H9 (cell line): Measurements from ENCODE around the gene RPGRIP1L. TPM values are rescaled to one million over a fixed set of nuclear protein-coding genes. Genes with fewer than 3 reads are reported as not detected.

ENCODE experiments used
- DNase-seq: peaks from one replicate; pipeline ENCODE4 v3.0.0-alpha.2; 2017
- H2AFZ ChIP-seq: one replicate; pipeline ENCODE4 v1.6.1; 2013; ENCODE audit warnings: mild to moderate bottlenecking, low read length, control low read depth, moderate library complexity
- H2AK5ac ChIP-seq: 2 replicates; pipeline ENCODE4 v1.6.1; 2013; ENCODE audit warnings: low read length, control low read depth, mixed read lengths; ENCODE audit not compliant: insufficient read length
- H2BK120ac ChIP-seq: one replicate; pipeline ENCODE4 v1.6.1; 2013; ENCODE audit warnings: low read depth, mild to moderate bottlenecking, low read length, control low read depth, inconsistent platforms; ENCODE audit not compliant: poor library complexity, severe bottlenecking
- H2BK12ac ChIP-seq: 2 replicates; pipeline ENCODE4 v1.6.1; 2013; ENCODE audit warnings: low read length, control low read depth, mixed read lengths, low read depth; ENCODE audit not compliant: insufficient read length
- H2BK15ac ChIP-seq: 2 replicates; pipeline ENCODE4 v1.6.1; 2013; ENCODE audit warnings: low read depth, low read length, control low read depth
- H2BK20ac ChIP-seq: one replicate; pipeline ENCODE4 v1.6.1; 2013; ENCODE audit warnings: low read depth, mild to moderate bottlenecking, low read length, control low read depth, inconsistent platforms; ENCODE audit not compliant: poor library complexity, severe bottlenecking
- H2BK5ac ChIP-seq: 2 replicates; pipeline ENCODE4 v1.6.1; 2013; ENCODE audit warnings: low read length, control low read depth, mixed read lengths; ENCODE audit not compliant: insufficient read length
- H3K14ac ChIP-seq: 2 replicates; pipeline ENCODE4 v1.6.1; 2013; ENCODE audit warnings: low read length, control low read depth; ENCODE audit not compliant: insufficient read depth
- H3K18ac ChIP-seq: 2 replicates; pipeline ENCODE4 v1.6.1; 2013; ENCODE audit warnings: low read depth, mild to moderate bottlenecking, mixed read lengths, low read length, control low read depth; ENCODE audit not compliant: insufficient read length
- H3K23ac ChIP-seq: 2 replicates; pipeline ENCODE4 v1.6.1; 2013; ENCODE audit warnings: low read length, control low read depth, mixed read lengths, low read depth; ENCODE audit not compliant: insufficient read length
- H3K23me2 ChIP-seq: 2 replicates; pipeline ENCODE4 v1.6.1; 2013; ENCODE audit warnings: low read depth, mild to moderate bottlenecking, mixed read lengths, low read length, control low read depth; ENCODE audit not compliant: insufficient read length, poor library complexity, severe bottlenecking
- H3K27ac ChIP-seq: 2 replicates; pipeline ENCODE4 v1.5.1; 2013; ENCODE audit warnings: low read length, control low read depth, mixed read lengths, low read depth; ENCODE audit not compliant: insufficient read length
- H3K27me3 ChIP-seq: 2 replicates; pipeline ENCODE4 v1.6.1; 2013; ENCODE audit warnings: low read length, control low read depth, inconsistent platforms; ENCODE audit not compliant: insufficient read depth
- H3K4ac ChIP-seq: 2 replicates; pipeline ENCODE4 v1.6.1; 2013; ENCODE audit warnings: low read depth, mild to moderate bottlenecking, control low read depth, inconsistent platforms, low read length, moderate library complexity
- H3K4me1 ChIP-seq: 2 replicates; pipeline ENCODE4 v1.6.1; 2013; ENCODE audit warnings: low read length, control low read depth, inconsistent platforms; ENCODE audit not compliant: insufficient read depth
- H3K4me2 ChIP-seq: 2 replicates; pipeline ENCODE4 v1.6.1; 2013; ENCODE audit warnings: low read length, control low read depth, mixed read lengths; ENCODE audit not compliant: insufficient read length, insufficient read depth
- H3K56ac ChIP-seq: 2 replicates; pipeline ENCODE4 v1.6.1; 2013; ENCODE audit warnings: low read depth, mild to moderate bottlenecking, mixed read lengths, low read length, control low read depth; ENCODE audit not compliant: insufficient read length
- H3K79me1 ChIP-seq: 2 replicates; pipeline ENCODE4 v1.6.1; 2013; ENCODE audit warnings: low read depth, mild to moderate bottlenecking, moderate library complexity, low read length, control low read depth, inconsistent platforms; ENCODE audit not compliant: insufficient read depth, poor library complexity, severe bottlenecking
- H3K79me2 ChIP-seq: 2 replicates; pipeline ENCODE4 v1.6.1; 2013; ENCODE audit warnings: low read length, control low read depth, inconsistent platforms; ENCODE audit not compliant: insufficient read depth
- H3K9ac ChIP-seq: 2 replicates; pipeline ENCODE4 v1.6.1; 2013; ENCODE audit warnings: low read length, control low read depth, mixed read lengths; ENCODE audit not compliant: insufficient read length; ENCODE audit errors: extremely low read depth
- H3K9me3 ChIP-seq: one replicate; pipeline ENCODE4 v1.6.1; 2013; ENCODE audit warnings: low read depth, low read length, inconsistent platforms; ENCODE audit not compliant: control insufficient read depth
- H3T11ph ChIP-seq: one replicate; pipeline ENCODE4 v1.6.1; 2013; ENCODE audit warnings: mild to moderate bottlenecking, low read length, control low read depth, inconsistent platforms
- H4K20me1 ChIP-seq: one replicate; pipeline ENCODE4 v1.6.1; 2013; ENCODE audit not compliant: control insufficient read depth, insufficient read length, insufficient read depth
- H4K5ac ChIP-seq: 2 replicates; pipeline ENCODE4 v1.6.1; 2013; ENCODE audit warnings: low read depth, mild to moderate bottlenecking, mixed read lengths, low read length, control low read depth; ENCODE audit not compliant: insufficient read length
- H4K8ac ChIP-seq: replicated peaks from 2 replicates; pipeline ENCODE4 v1.6.1; 2013; ENCODE audit warnings: low read length, control low read depth, mixed read lengths, low read depth; ENCODE audit not compliant: insufficient read length
- H4K91ac ChIP-seq: 2 replicates; pipeline ENCODE4 v1.6.1; 2013; ENCODE audit warnings: low read depth, mild to moderate bottlenecking, moderate library complexity, mixed read lengths, low read length, control low read depth; ENCODE audit not compliant: insufficient read length
- H3K27ac Mint-ChIP-seq, 3 experiments: 2 replicates in 2 of 3; 3 replicates in 1 of 3; pipeline ENCODE4 v1.8.0; 2020 to 2021; ENCODE audit warnings: mixed read lengths in 3 of 3, mild to moderate bottlenecking in 1 of 3, moderate library complexity in 1 of 3
- H3K27me3 Mint-ChIP-seq: 2 replicates; pipeline ENCODE4 v1.8.0; 2021; ENCODE audit warnings: low read depth, mild to moderate bottlenecking, moderate library complexity, mixed read lengths
- H3K36me3 Mint-ChIP-seq, 3 experiments: 2 replicates in 2 of 3; 3 replicates in 1 of 3; pipeline ENCODE4 v1.8.0; 2020 to 2021; ENCODE audit warnings: low read depth in 3 of 3, mixed read lengths in 3 of 3; ENCODE audit not compliant: insufficient read depth in 1 of 3
- H3K4me1 Mint-ChIP-seq, 2 experiments: 2 replicates each; pipeline ENCODE4 v1.8.0; 2020; ENCODE audit warnings: mixed read lengths in 2 of 2
- H3K4me3 Mint-ChIP-seq, 2 experiments: 2 replicates in 1 of 2; 3 replicates in 1 of 2; pipeline ENCODE4 v1.8.0; 2020 to 2021; ENCODE audit warnings: mild to moderate bottlenecking in 2 of 2, mixed read lengths in 2 of 2, moderate library complexity in 1 of 2
- H3K9me3 Mint-ChIP-seq, 2 experiments: 2 replicates in 1 of 2; 3 replicates in 1 of 2; pipeline ENCODE4 v1.8.0; 2020; ENCODE audit warnings: mild to moderate bottlenecking in 2 of 2, mixed read lengths in 2 of 2, moderate library complexity in 1 of 2
- CTCF ChIP-seq: fragments of 200-600 bp; sonication (generic); conservative IDR thresholded peaks from 3 replicates; pipeline ENCODE4 v1.8.0; 2021; ENCODE audit warnings: antibody characterized with exemption, mild to moderate bottlenecking
- WGBS: extraction: QIAGEN DNeasy Blood & Tissue Kit; methylation state at CpG from one replicate; pipeline ENCODE4 v1.1.7; 2013; ENCODE audit warnings: missing lambda C conversion rate, low lambda C conversion rate, mixed read lengths; ENCODE audit not compliant: insufficient read length; ENCODE audit errors: extremely low coverage; 5-methylcytosine and 5-hydroxymethylcytosine counted together
- total RNA-seq: library from RNA; stranded (reverse); gene quantifications from 2 replicates; pipeline ENCODE4 v1.2.1, GENCODE V29; 2021

Gene RPGRIP1L
- total RNA-seq, 1 experiment from 2014 or later: 11.7 TPM

- H2BK15ac ChIP-seq: no peak overlapping the region
- no peaks in the 10 kb centered on the region for H3K23me2 ChIP-seq
- H3K9me3 ChIP-seq: no peaks in the 10 kb centered on the region
- no peak overlapping the region for H3T11ph ChIP-seq
- no peak overlapping the region for H3K27ac ChIP-seq
- no peaks in the 10 kb centered on the region for H3K9me3 Mint-ChIP-seq
- no peaks in the 10 kb centered on the region for H4K20me1 ChIP-seq
- no peak overlapping the region for H3K23ac ChIP-seq
- H3K79me1 ChIP-seq: no peaks in the 10 kb centered on the region
- H3K9ac ChIP-seq: no peak overlapping the region
- no peak overlapping the region for H2BK5ac ChIP-seq
- WGBS: no CpG with 5 or more reads among the region's 1 CpG
- H2AFZ ChIP-seq: no peak overlapping the region
- no peaks in the 10 kb centered on the region; the same call in 1 of the 2 replicates for H3K4me1 ChIP-seq
- TF ChIP-seq CTCF: no peak; the same call in 2 of the 3 replicates
- no peak for DNase-seq
- peaks cover 2% of the 10 kb centered on the region; the same call in 1 of the 2 replicates for H3K79me2 ChIP-seq
- no peak overlapping the region for H2BK20ac ChIP-seq
- no peaks in the 10 kb centered on the region for H3K27me3 ChIP-seq
- no peaks in the 10 kb centered on the region for H3K27me3 Mint-ChIP-seq
- no peak overlapping the region for H3K18ac ChIP-seq
- no peak overlapping the region for H2BK120ac ChIP-seq
- H3K4me3 Mint-ChIP-seq: no peak overlapping the region
- no peak overlapping the region for H3K4me2 ChIP-seq
- no peak overlapping the region for H4K91ac ChIP-seq
- no peak overlapping the region for H3K4ac ChIP-seq
- H2BK12ac ChIP-seq: no peak overlapping the region
- peaks cover 26 to 27% of the 10 kb centered on the region in 2 experiments for H3K4me1 Mint-ChIP-seq
- H3K56ac ChIP-seq: no peak overlapping the region
- no peak overlapping the region for H3K14ac ChIP-seq
- H3K27ac Mint-ChIP-seq: peak overlapping the region in 1 of 3 experiments; percentile 25; a peak in 1 of 7 replicates
- no peak overlapping the region for H4K8ac ChIP-seq
- H2AK5ac ChIP-seq: no peak overlapping the region
- H3K36me3 Mint-ChIP-seq: no peaks in the 10 kb centered on the region
- no peak overlapping the region for H4K5ac ChIP-seq
These were observed 49.8 kb upstream of the RPGRIP1L start for GRCh38 chr16:53753431-53753830.
